Kidney (tissue), 14 donors: ENCODE measurements around the gene KAT8. TPM values are rescaled to one million over a fixed set of nuclear protein-coding genes. Genes with fewer than 3 reads are reported as not detected.

Source experiments
- DNase-seq, 5 donors: peaks; one replicate each; pipeline ENCODE4 v3.0.0-alpha.2; 2013 to 2020
- FAIRE-seq: peaks from 2 replicates; lab custom pipeline; 2012; peaks lifted over from hg19 to GRCh38; lab: Jason Lieb, UNC
- H3K27ac ChIP-seq, 2 donors: one replicate each; pipeline ENCODE4 v1.7.0; 2013; ENCODE audit warnings: low read depth in 2 of 2, low read length in 2 of 2, inconsistent platforms in 1 of 2
- H3K27me3 ChIP-seq: one replicate; pipeline ENCODE4 v1.7.1; 2013; ENCODE audit warnings: low read length, inconsistent platforms; ENCODE audit not compliant: control insufficient read depth, insufficient read depth
- H3K36me3 ChIP-seq, 3 donors: one replicate each; pipeline versions ENCODE4 v1.7.0 to v1.7.1; 2013; ENCODE audit warnings: low read length in 3 of 3, control low read depth in 1 of 3, inconsistent platforms in 1 of 3; ENCODE audit not compliant: insufficient read depth in 3 of 3, control insufficient read depth in 2 of 3
- H3K4me1 ChIP-seq, 3 donors: one replicate each; pipeline versions ENCODE4 v1.7.0 to v1.7.1; 2013; ENCODE audit warnings: low read length in 3 of 3, inconsistent platforms in 1 of 3, low read depth in 1 of 3; ENCODE audit not compliant: control insufficient read depth in 2 of 3, insufficient read depth in 2 of 3
- H3K4me3 ChIP-seq, 3 donors: one replicate each; pipeline versions ENCODE4 v1.7.0 to v1.8.1; 2013; ENCODE audit warnings: low read length in 3 of 3, control low read depth in 1 of 3, inconsistent platforms in 1 of 3
- H3K9ac ChIP-seq, 3 donors: one replicate each; pipeline versions ENCODE4 v1.7.0 to v1.7.1; 2013; ENCODE audit warnings: low read length in 3 of 3, control low read depth in 1 of 3, inconsistent platforms in 1 of 3
- H3K9me3 ChIP-seq, 3 donors: one replicate each; pipeline versions ENCODE4 v1.7.0 to v1.7.1; 2013; ENCODE audit warnings: low read length in 3 of 3, control low read depth in 1 of 3, inconsistent platforms in 1 of 3; ENCODE audit not compliant: control insufficient read depth in 2 of 3, insufficient read depth in 1 of 3
- CTCF ChIP-seq: IDR thresholded peaks from 3 replicates; pipeline ENCODE4 v1.5.1; 2012; ENCODE audit warnings: mild to moderate bottlenecking, moderate library complexity, borderline replicate concordance; ENCODE audit not compliant: insufficient read depth; ENCODE audit errors: extremely low read depth
- intact Hi-C: fragments of 100-400 bp; cut with DNase I; formaldehyde crosslinking; loops from one replicate; pipeline ENCODE4 v1.11.1; 2022
- polyA plus RNA-seq: library from polyadenylated mRNA; stranded (reverse); fragments of 350-450 nt; fragmentation: Illumina TruSeq; extraction: RNeasy Lipid Tissue Mini Kit (QIAGEN cat#74804); gene quantifications from one replicate; pipeline ENCODE4 v1.2.3, GENCODE V29; 2014; ENCODE audit warnings: low read depth, low replicate concordance; ENCODE audit not compliant: insufficient read depth
- total RNA-seq: library from RNA; stranded (reverse); fragmentation: NEBNext Ultra II Directional; extraction: Animal tissue kit (Norgen Biotek cat#: 25700); gene quantifications from one replicate; pipeline ENCODE4 v1.2.1, GENCODE V29; 2021
- donor health status: control.
- donor health status: control.
- donor health status: control.
- donor health status: control.
- donor health status: control.
- donor health status: DM: yes; HTN: yes; CAD: no.
- donor health status: Normal renal cell carcinoma (clear cell type).

Gene KAT8
- total and polyA plus RNA-seq, 2 donors from 2014 or later, result 40.9 to 83.8 TPM

- H3K9me3 ChIP-seq, result no peaks in the 10 kb centered on the region
- intact Hi-C loops, result no loop called here
- H3K4me3 ChIP-seq, result no peak overlapping the region
- no peaks in the 10 kb centered on the region for H3K27me3 ChIP-seq
- H3K9ac ChIP-seq, result no peak overlapping the region
- FAIRE-seq, result no peak
- no peak for TF ChIP-seq CTCF
- H3K36me3 ChIP-seq, result peaks cover 0 to under 1% (median 0%) of the 10 kb centered on the region in 3 donors
- H3K4me1 ChIP-seq, result peaks cover 3 to 13% (median 9%) of the 10 kb centered on the region in 3 donors
- no peak for DNase-seq
- H3K27ac ChIP-seq, result no peak overlapping the region
Measured at GRCh38 chr16:31177136-31177535, 59.7 kb downstream of the KAT8 start.

- FAIRE-seq (no peak), DNase-seq (no peak)
- Histone ChIP-seq H3K4me1 (peaks cover 3 to 19% (median 15%) of the 10 kb centered on the region in 3 donors), H3K9me3 (no peaks in the 10 kb centered on the region), H3K27ac (peak overlapping the region; percentile 96 to 99), H3K36me3 (peaks cover 3 to 22% (median 14%) of the 10 kb centered on the region in 3 donors), H3K27me3 (no peaks in the 10 kb centered on the region), H3K4me3 (peak overlapping the region; percentile 70 to 89 (median 83)), H3K9ac (peak overlapping the region; percentile 67 to 93 (median 77))
- intact Hi-C loops, result no loop called here
- no peak for TF ChIP-seq CTCF
Measured at GRCh38 chr16:31179219-31179746, 61.8 kb downstream of the KAT8 start.

GRCh38 chr16:31179747-31180459 is 62.4 kb downstream of the KAT8 start, which contains the start of gene FUS:
Gene FUS, plus strand, starts transcription at chr16:31180139. Its CDS starts 76 bp downstream, at chr16:31180215.
- DNase-seq (peak; percentile 92 to 98 (median 97)), FAIRE-seq (no peak)
- H3K9me3 ChIP-seq, result no peaks in the 10 kb centered on the region
- TF ChIP-seq CTCF, result peak; percentile 1
- H3K27ac ChIP-seq, result peak within 1 kb of the TSS; percentile 96 to 99
- H3K4me3 ChIP-seq, result peak within 1 kb of the TSS; percentile 80 to 89 (median 83)
- peaks cover 3 to 22% (median 14%) of the 10 kb centered on the region in 3 donors for H3K36me3 ChIP-seq
- peak within 1 kb of the TSS; percentile 74 to 93 (median 77) for H3K9ac ChIP-seq
- peaks cover 3 to 19% (median 15%) of the 10 kb centered on the region in 3 donors for H3K4me1 ChIP-seq
- intact Hi-C loops, result no loop called here
- H3K27me3 ChIP-seq, result no peaks in the 10 kb centered on the region

Other genes starting within 250 kb of the KAT8 start
- gene BCL7C, start 223.6 kb upstream of the KAT8 start, total RNA-seq, result 40.0 TPM
- 77.9 TPM for gene BCL7C, start 223.6 kb upstream of the KAT8 start, polyA plus RNA-seq
- gene CTF1, start 221.1 kb upstream of the KAT8 start, total RNA-seq, result 7.3 TPM
- 13.0 TPM for gene CTF1, start 221.1 kb upstream of the KAT8 start, polyA plus RNA-seq
- gene FBXL19, start 194.1 kb upstream of the KAT8 start, total RNA-seq, result 18.9 TPM
- gene FBXL19, start 194.1 kb upstream of the KAT8 start, polyA plus RNA-seq, result 7.4 TPM
- 23.1 TPM for gene ORAI3, start 168.6 kb upstream of the KAT8 start, total RNA-seq
- gene ORAI3, start 168.6 kb upstream of the KAT8 start, polyA plus RNA-seq, result 32.3 TPM
- 18.8 TPM for gene SETD1A, start 159.9 kb upstream of the KAT8 start, total RNA-seq
- gene SETD1A, start 159.9 kb upstream of the KAT8 start, polyA plus RNA-seq, result 4.8 TPM
- gene HSD3B7, start 132.5 kb upstream of the KAT8 start, total RNA-seq, result 40.5 TPM
- 24.4 TPM for gene HSD3B7, start 132.5 kb upstream of the KAT8 start, polyA plus RNA-seq
- gene STX1B, start 107.0 kb upstream of the KAT8 start, total RNA-seq, result 1.7 TPM
- gene STX1B, start 107.0 kb upstream of the KAT8 start, polyA plus RNA-seq, result 0.22 TPM
- gene STX4, start 84.1 kb upstream of the KAT8 start, total RNA-seq, result 60.6 TPM
- 61.2 TPM for gene STX4, start 84.1 kb upstream of the KAT8 start, polyA plus RNA-seq
- 6.4 TPM for gene ZNF668, start 43.4 kb upstream of the KAT8 start, total RNA-seq
- gene ZNF668, start 43.4 kb upstream of the KAT8 start, polyA plus RNA-seq, result 5.4 TPM
- 20.5 TPM for gene ZNF646, start 43.2 kb upstream of the KAT8 start, total RNA-seq
- gene ZNF646, start 43.2 kb upstream of the KAT8 start, polyA plus RNA-seq, result 2.9 TPM
- gene PRSS53, start 28.7 kb upstream of the KAT8 start, total RNA-seq, result 2.6 TPM
- gene PRSS53, start 28.7 kb upstream of the KAT8 start, polyA plus RNA-seq, result 0.99 TPM
- gene VKORC1, start 22.9 kb upstream of the KAT8 start, total RNA-seq, result 84.7 TPM
- gene VKORC1, start 22.9 kb upstream of the KAT8 start, polyA plus RNA-seq, result 209 TPM
- 47.6 TPM for gene BCKDK, start 9.3 kb upstream of the KAT8 start, total RNA-seq
- 70.6 TPM for gene BCKDK, start 9.3 kb upstream of the KAT8 start, polyA plus RNA-seq
- gene PRSS8, start 18.1 kb downstream of the KAT8 start, total RNA-seq, result 64.6 TPM
- 187 TPM for gene PRSS8, start 18.1 kb downstream of the KAT8 start, polyA plus RNA-seq
- 4.1 TPM for gene PRSS36, start 32.4 kb downstream of the KAT8 start, total RNA-seq
- gene PRSS36, start 32.4 kb downstream of the KAT8 start, polyA plus RNA-seq, result 1.7 TPM
- 333 TPM for gene FUS, start 62.5 kb downstream of the KAT8 start, total RNA-seq
- 180 TPM for gene FUS, start 62.5 kb downstream of the KAT8 start, polyA plus RNA-seq
- 26.5 TPM for gene PYCARD, start 85.1 kb downstream of the KAT8 start, total RNA-seq
- 14.8 TPM for gene PYCARD, start 85.1 kb downstream of the KAT8 start, polyA plus RNA-seq
- 0.06 TPM for gene TRIM72, start 96.5 kb downstream of the KAT8 start, total RNA-seq
- 0.11 TPM for gene TRIM72, start 96.5 kb downstream of the KAT8 start, polyA plus RNA-seq
- not detected for gene PYDC1, start 99.5 kb downstream of the KAT8 start, total RNA-seq
- gene PYDC1, start 99.5 kb downstream of the KAT8 start, polyA plus RNA-seq, result not detected
- 18.9 TPM for gene ITGAM, start 142.3 kb downstream of the KAT8 start, total RNA-seq
- gene ITGAM, start 142.3 kb downstream of the KAT8 start, polyA plus RNA-seq, result 1.2 TPM
- 11.9 TPM for gene ITGAX, start 237.5 kb downstream of the KAT8 start, total RNA-seq
- 0.37 TPM for gene ITGAX, start 237.5 kb downstream of the KAT8 start, polyA plus RNA-seq